GM18867 (cell line): ENCODE data around the gene WWOX.

Experiments
- ATAC-seq: cut with Tn5 transposase; IDR thresholded peaks from one replicate; pipeline ENCODE4 v1.9.1; 2021; ENCODE audit warnings: mild to moderate bottlenecking, moderate library complexity; ENCODE audit not compliant: unreplicated experiment

The WWOX gene

GRCh38 chr16:78192734-78193488, 93.5 kb downstream of the WWOX start:
- no peak for ATAC-seq

- no peak for ATAC-seq
Measured at GRCh38 chr16:78194948-78195347, 95.5 kb downstream of the WWOX start.

- ATAC-seq: no peak
Measured at GRCh38 chr16:78195797-78196196, 96.3 kb downstream of the WWOX start.

- no peak for ATAC-seq
Measured at GRCh38 chr16:78196502-78196901, 97.0 kb downstream of the WWOX start.

GRCh38 chr16:78198288-78198687, 98.8 kb downstream of the WWOX start:
- no peak for ATAC-seq

GRCh38 chr16:78199325-78200022, 100.0 kb downstream of the WWOX start:
- ATAC-seq: no peak

- ATAC-seq: no peak
Measured at GRCh38 chr16:78200023-78200389, 100.6 kb downstream of the WWOX start.

- no peak for ATAC-seq
Measured at GRCh38 chr16:78200623-78201096, 101.2 kb downstream of the WWOX start.

GRCh38 chr16:78205506-78205905, 106.1 kb downstream of the WWOX start:
- no peak for ATAC-seq

- ATAC-seq: no peak
Measured at GRCh38 chr16:78206623-78207223, 107.3 kb downstream of the WWOX start.

- no peak for ATAC-seq
Measured at GRCh38 chr16:78209951-78210661, 110.7 kb downstream of the WWOX start.

GRCh38 chr16:78211020-78211599, 111.7 kb downstream of the WWOX start:
- no peak for ATAC-seq

- ATAC-seq: no peak
Measured at GRCh38 chr16:78211946-78212345, 112.5 kb downstream of the WWOX start.

- no peak for ATAC-seq
Measured at GRCh38 chr16:78212674-78213073, 113.2 kb downstream of the WWOX start.

- ATAC-seq: no peak
Measured at GRCh38 chr16:78213751-78214150, 114.3 kb downstream of the WWOX start.

- ATAC-seq: no peak
Measured at GRCh38 chr16:78215222-78215621, 115.8 kb downstream of the WWOX start.

- no peak for ATAC-seq
Measured at GRCh38 chr16:78216166-78216745, 116.8 kb downstream of the WWOX start.

- ATAC-seq: no peak
Measured at GRCh38 chr16:78217276-78217675, 117.8 kb downstream of the WWOX start.

GRCh38 chr16:78218279-78218678, 118.8 kb downstream of the WWOX start:
- ATAC-seq: no peak

- ATAC-seq: no peak
Measured at GRCh38 chr16:78218856-78219651, 119.6 kb downstream of the WWOX start.
